B cell (primary cell): ENCODE results near the gene PIGB. TPM values are rescaled to one million over a fixed set of nuclear protein-coding genes. Genes with fewer than 3 reads are reported as not detected.

Experiments
- ATAC-seq: fragments of 200-7000 bp; cut with Tn5 transposase; one replicate; pipeline ENCODE4 v1.10.0; 2021; ENCODE audit warnings: low read depth, mild to moderate bottlenecking, moderate number of reproducible peaks, moderate library complexity
- CTCF ChIA-PET: fragments of 350-600 bp; sonication (Branson Sonifier 250); formaldehyde crosslinking; loops from one replicate; lab custom pipeline; 2021; ENCODE audit warnings: antibody characterized with exemption, inconsistent platforms; lab: Charles Lee
- POLR2A ChIA-PET: fragments of 350-600 bp; sonication (Branson Sonifier 250); formaldehyde crosslinking; loops from one replicate; lab custom pipeline; 2021; ENCODE audit warnings: antibody characterized with exemption; lab: Charles Lee
- DNase-seq: peaks from one replicate; pipeline ENCODE4 v3.0.0; 2013
- H2AFZ ChIP-seq: 2 replicates; pipeline ENCODE4 v1.6.1; 2012; ENCODE audit warnings: mild to moderate bottlenecking, low read depth, low read length; ENCODE audit not compliant: insufficient read depth, poor library complexity, severe bottlenecking
- H3K27ac ChIP-seq, 2 donors: 1 replicate in 1 of 2; 2 replicates in 1 of 2; pipeline ENCODE4 v1.5.1; 2012 to 2013; ENCODE audit warnings: low read length in 2 of 2, mild to moderate bottlenecking in 2 of 2, moderate library complexity in 1 of 2
- H3K27me3 ChIP-seq, 4 experiments: fragments of 200-600 bp in 1 of 4; sonication (generic) in 1 of 4; replicated peaks in 1 of 4; 1 replicate in 2 of 4; 2 replicates in 2 of 4; pipeline versions ENCODE4 v1.6.1 to v1.7.0; 2013 to 2016; ENCODE audit warnings: low read length in 3 of 4, mild to moderate bottlenecking in 2 of 4, mixed read lengths in 1 of 4, moderate library complexity in 1 of 4; ENCODE audit not compliant: insufficient read depth in 4 of 4, control insufficient read depth in 3 of 4; ENCODE audit errors: control extremely low read depth in 1 of 4
- H3K36me3 ChIP-seq, 2 experiments: replicated peaks in 1 of 2; 1 replicate in 1 of 2; 2 replicates in 1 of 2; pipeline versions ENCODE4 v1.6.1 to v1.7.1; 2013; ENCODE audit warnings: low read length in 1 of 2; ENCODE audit not compliant: insufficient read depth in 2 of 2, control insufficient read depth in 1 of 2; ENCODE audit errors: control extremely low read depth in 1 of 2, extremely low read depth in 1 of 2
- H3K4me1 ChIP-seq, 2 donors: fragments of 200-600 bp in 1 of 2; sonication (generic) in 1 of 2; 1 replicate in 1 of 2; 2 replicates in 1 of 2; pipeline versions ENCODE4 v1.5.1 to v1.6.1; 2013 to 2017; ENCODE audit warnings: low read length in 2 of 2; ENCODE audit not compliant: control insufficient read depth in 2 of 2, insufficient read depth in 2 of 2
- H3K4me2 ChIP-seq: replicated peaks from 2 replicates; pipeline ENCODE3; 2012; ENCODE audit warnings: mild to moderate bottlenecking, low read depth, low read length; ENCODE audit not compliant: poor library complexity, severe bottlenecking
- H3K4me3 ChIP-seq, 5 experiments: fragments of 200-600 bp in 1 of 5; sonication (generic) in 1 of 5; 1 replicate in 3 of 5; 2 replicates in 2 of 5; pipeline versions ENCODE4 v1.5.1 to v1.7.0; 2011 to 2016; ENCODE audit warnings: low read length in 4 of 5, mild to moderate bottlenecking in 4 of 5, low read depth in 2 of 5, control low read depth in 1 of 5, moderate library complexity in 1 of 5; ENCODE audit not compliant: insufficient read depth in 1 of 5; ENCODE audit errors: control extremely low read depth in 1 of 5, extremely low read depth in 1 of 5
- H3K79me2 ChIP-seq: fragments of 200-600 bp; sonication (generic); one replicate; pipeline ENCODE4 v1.6.0; 2016; ENCODE audit warnings: low read length; ENCODE audit not compliant: control insufficient read depth, insufficient read depth
- H3K9ac ChIP-seq: fragments of 200-600 bp; sonication (generic); 2 replicates; pipeline ENCODE4 v1.6.1; 2017; ENCODE audit warnings: mild to moderate bottlenecking, low read length, moderate library complexity
- H3K9me3 ChIP-seq, 3 donors: one replicate each; pipeline versions ENCODE4 v1.6.1 to v1.7.1; 2013; ENCODE audit warnings: low read length in 2 of 3; ENCODE audit not compliant: control insufficient read depth in 2 of 3, insufficient read depth in 1 of 3; ENCODE audit errors: control extremely low read depth in 1 of 3
- H4K20me1 ChIP-seq: 2 replicates; pipeline ENCODE4 v1.6.0; 2012; ENCODE audit warnings: mild to moderate bottlenecking, low read length; ENCODE audit not compliant: insufficient read depth, control insufficient read depth, poor library complexity, severe bottlenecking
- H3K27ac Mint-ChIP-seq: one replicate; pipeline ENCODE4 v1.8.0; 2021; ENCODE audit warnings: mixed read lengths
- H3K27me3 Mint-ChIP-seq: one replicate; pipeline ENCODE4 v1.8.0; 2021; ENCODE audit warnings: mixed read lengths
- H3K4me1 Mint-ChIP-seq: one replicate; pipeline ENCODE4 v1.8.0; 2021; ENCODE audit warnings: mixed read lengths
- H3K4me3 Mint-ChIP-seq: one replicate; pipeline ENCODE4 v1.8.0; 2021; ENCODE audit warnings: mixed read lengths
- H3K9me3 Mint-ChIP-seq: one replicate; pipeline ENCODE4 v1.8.0; 2022; ENCODE audit warnings: mixed read lengths; ENCODE audit not compliant: insufficient read depth
- CTCF ChIP-seq: fragments of 200-600 bp; IDR thresholded peaks from one replicate; pipeline ENCODE4 v1.8.0; 2022; ENCODE audit warnings: antibody characterized with exemption, mild to moderate bottlenecking
- EZH2 ChIP-seq: IDR thresholded peaks from 2 replicates; pipeline ENCODE4 v1.6.1; 2012; ENCODE audit warnings: borderline replicate concordance, low read depth, mild to moderate bottlenecking, moderate library complexity, low read length; ENCODE audit not compliant: insufficient read depth, poor library complexity, severe bottlenecking
- WGBS: methylation state at CpG from one replicate; pipeline ENCODE4 v1.1.5; 2013; ENCODE audit warnings: missing lambda C conversion rate; ENCODE audit not compliant: insufficient coverage; 5-methylcytosine and 5-hydroxymethylcytosine counted together
- intact Hi-C: fragments of 100-400 bp; cut with micrococcal nuclease; formaldehyde crosslinking; loops from one replicate; pipeline ENCODE4 v1.10.0; 2022
- polyA plus RNA-seq: library from polyadenylated mRNA; depleted of rRNA; stranded (reverse); fragments of >200 nt; gene quantifications from 2 replicates; pipeline ENCODE4 v1.2.3, GENCODE V29; 2012
- total RNA-seq, 2 donors: library from RNA; stranded (reverse); fragments of 120-200 nt in 1 of 2; gene quantifications; 1 replicate in 1 of 2; 2 replicates in 1 of 2; pipeline versions ENCODE4 v1.2.3 to v1.2.4, GENCODE V29; 2013 to 2022

Gene PIGB
- total and polyA plus RNA-seq, 2 donors (not counting 1 experiment from before 2014, with no cell fraction given), result 21.1 to 41.7 TPM

GRCh38 chr15:55334997-55335396 is 16.0 kb downstream of the PIGB start:
- Histone ChIP-seq H3K9ac (no peak overlapping the region), H4K20me1 (no peaks in the 10 kb centered on the region), H3K4me1 (no peaks in the 10 kb centered on the region), H2AFZ (no peak overlapping the region), H3K9me3 (no peaks in the 10 kb centered on the region), H3K4me3 (no peak overlapping the region), H3K27me3 (no peaks in the 10 kb centered on the region), H3K79me2 (no peaks in the 10 kb centered on the region), H3K36me3 (peaks cover 19 to 69% of the 10 kb centered on the region in 2 experiments), H3K4me2 (no peak overlapping the region), H3K27ac (no peak overlapping the region)
- no peaks in the 10 kb centered on the region for H3K4me1 Mint-ChIP-seq
- H3K27me3 Mint-ChIP-seq, result no peaks in the 10 kb centered on the region
- TF ChIP-seq EZH2 (no peak), CTCF (no peak)
- no peak overlapping the region for H3K4me3 Mint-ChIP-seq
- ATAC-seq, result no peak
- no CpG with 5 or more reads among the region's 1 CpG for WGBS
- CTCF ChIA-PET, result no interaction called here
- H3K9me3 Mint-ChIP-seq, result no peaks in the 10 kb centered on the region
- no peak overlapping the region for H3K27ac Mint-ChIP-seq
- intact Hi-C loops, result no loop called here
- no peak for DNase-seq
- POLR2A ChIA-PET, result no interaction called here

GRCh38 chr15:55337160-55337559 is 18.1 kb downstream of the PIGB start:
- Histone ChIP-seq H3K9me3 (no peaks in the 10 kb centered on the region), H2AFZ (no peak overlapping the region), H3K4me1 (no peaks in the 10 kb centered on the region), H4K20me1 (no peaks in the 10 kb centered on the region), H3K27me3 (no peaks in the 10 kb centered on the region), H3K4me2 (no peak overlapping the region), H3K36me3 (peaks cover 13 to 66% of the 10 kb centered on the region in 2 experiments), H3K27ac (no peak overlapping the region), H3K4me3 (no peak overlapping the region), H3K9ac (no peak overlapping the region), H3K79me2 (no peaks in the 10 kb centered on the region)
- ChIA-PET CTCF (no interaction called here), POLR2A (no interaction called here)
- H3K9me3 Mint-ChIP-seq, result no peaks in the 10 kb centered on the region
- DNase-seq (no peak), ATAC-seq (no peak)
- no CpG with 5 or more reads among the region's 1 CpG for WGBS
- TF ChIP-seq CTCF (no peak), EZH2 (no peak)
- H3K27me3 Mint-ChIP-seq, result no peaks in the 10 kb centered on the region
- intact Hi-C loops, result no loop called here
- no peaks in the 10 kb centered on the region for H3K4me1 Mint-ChIP-seq
- H3K27ac Mint-ChIP-seq, result no peak overlapping the region
- H3K4me3 Mint-ChIP-seq, result no peak overlapping the region
